HCT116 (cell line): ENCODE results near the gene CTCFL.

ENCODE experiments used
- ELF1 ChIP-seq: IDR thresholded peaks from 2 replicates; pipeline ENCODE4 v1.6.1; 2012; ENCODE audit warnings: low read depth, borderline replicate concordance
- EZH2 ChIP-seq: fragments of 200-600 bp; sonication (generic); IDR thresholded peaks from 2 replicates; pipeline ENCODE4 v1.6.1; 2017; ENCODE audit warnings: antibody characterized with exemption, mixed run types
- JUND ChIP-seq: IDR thresholded peaks from 2 replicates; pipeline ENCODE4 v1.6.1; 2012
- POLR2A ChIP-seq: IDR thresholded peaks from 2 replicates; pipeline ENCODE4 v1.7.0; 2011; ENCODE audit warnings: borderline replicate concordance; ENCODE audit not compliant: insufficient read depth, insufficient read length; ENCODE audit errors: extremely low read depth
- POLR2AphosphoS5 ChIP-seq: IDR thresholded peaks from 2 replicates; pipeline ENCODE4 v1.6.1; 2011; ENCODE audit warnings: mild to moderate bottlenecking, low read depth, low read length, moderate library complexity
- SIN3A ChIP-seq: IDR thresholded peaks from 2 replicates; pipeline ENCODE4 v1.6.1; 2012; ENCODE audit warnings: low read depth
- SP1 ChIP-seq: IDR thresholded peaks from 2 replicates; pipeline ENCODE4 v1.6.1; 2012; ENCODE audit warnings: low read depth
- SRF ChIP-seq: IDR thresholded peaks from 2 replicates; pipeline ENCODE4 v1.6.1; 2012; ENCODE audit warnings: low read depth
- ZFX ChIP-seq: fragments of 450-650 bp; IDR thresholded peaks from 2 replicates; pipeline ENCODE4 v1.6.1; 2017
- ZNF274 ChIP-seq: fragments of 200-500 bp; sonication (Bioruptor generic); IDR thresholded peaks from 2 replicates; pipeline ENCODE4 v1.6.1; 2014; ENCODE audit warnings: mild to moderate bottlenecking, low read depth, low read length, inconsistent platforms
- TF ChIP-seq, protein P1 (sequence below): IDR thresholded peaks from 2 replicates; pipeline ENCODE4 v1.6.1; 2012
- TF ChIP-seq, protein P2 (sequence below), 3 experiments: fragments of 200-600 bp in 1 of 3; sonication (generic) in 1 of 3; IDR thresholded peaks in 2 of 3; conservative IDR thresholded peaks in 1 of 3; 2 replicates each; pipeline ENCODE4 v1.5.1; 2012 to 2017; ENCODE audit warnings: low read depth in 2 of 3, low read length in 2 of 3, antibody characterized with exemption in 1 of 3, borderline replicate concordance in 1 of 3, control low read depth in 1 of 3, mild to moderate bottlenecking in 1 of 3, mixed read lengths in 1 of 3, mixed run types in 1 of 3, moderate library complexity in 1 of 3; ENCODE audit not compliant: insufficient read depth in 1 of 3
- TF ChIP-seq, protein P3 (sequence below): IDR thresholded peaks from 2 replicates; pipeline ENCODE4 v1.6.1; 2012

DNA sequence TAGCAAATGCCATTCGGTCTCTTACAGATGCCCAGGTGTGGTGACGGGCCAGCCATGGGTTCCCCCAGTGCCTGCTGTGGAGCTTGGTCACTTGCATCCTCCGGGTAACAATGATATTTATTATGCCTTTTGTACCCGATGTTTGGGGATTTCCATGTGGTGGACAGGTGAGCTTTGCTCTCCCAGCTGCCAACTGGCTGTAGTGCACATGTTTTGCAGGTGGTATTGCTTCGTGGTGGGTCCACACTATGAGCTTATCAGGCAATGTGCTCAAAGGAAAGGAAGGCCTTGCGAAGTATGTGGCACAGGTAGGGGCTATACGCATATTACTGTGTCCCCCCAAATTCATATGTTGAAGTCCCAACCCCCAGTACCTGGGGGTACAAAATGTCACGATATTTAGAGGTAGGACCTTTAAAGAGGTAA, 4.2 kb upstream of the CTCFL start:
- TF ChIP-seq ELF1, result no peak
- no peak for TF ChIP-seq POLR2AphosphoS5
- TF ChIP-seq, protein P1, sequence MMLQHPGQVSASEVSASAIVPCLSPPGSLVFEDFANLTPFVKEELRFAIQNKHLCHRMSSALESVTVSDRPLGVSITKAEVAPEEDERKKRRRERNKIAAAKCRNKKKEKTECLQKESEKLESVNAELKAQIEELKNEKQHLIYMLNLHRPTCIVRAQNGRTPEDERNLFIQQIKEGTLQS, result no peak
- TF ChIP-seq, protein P2, sequence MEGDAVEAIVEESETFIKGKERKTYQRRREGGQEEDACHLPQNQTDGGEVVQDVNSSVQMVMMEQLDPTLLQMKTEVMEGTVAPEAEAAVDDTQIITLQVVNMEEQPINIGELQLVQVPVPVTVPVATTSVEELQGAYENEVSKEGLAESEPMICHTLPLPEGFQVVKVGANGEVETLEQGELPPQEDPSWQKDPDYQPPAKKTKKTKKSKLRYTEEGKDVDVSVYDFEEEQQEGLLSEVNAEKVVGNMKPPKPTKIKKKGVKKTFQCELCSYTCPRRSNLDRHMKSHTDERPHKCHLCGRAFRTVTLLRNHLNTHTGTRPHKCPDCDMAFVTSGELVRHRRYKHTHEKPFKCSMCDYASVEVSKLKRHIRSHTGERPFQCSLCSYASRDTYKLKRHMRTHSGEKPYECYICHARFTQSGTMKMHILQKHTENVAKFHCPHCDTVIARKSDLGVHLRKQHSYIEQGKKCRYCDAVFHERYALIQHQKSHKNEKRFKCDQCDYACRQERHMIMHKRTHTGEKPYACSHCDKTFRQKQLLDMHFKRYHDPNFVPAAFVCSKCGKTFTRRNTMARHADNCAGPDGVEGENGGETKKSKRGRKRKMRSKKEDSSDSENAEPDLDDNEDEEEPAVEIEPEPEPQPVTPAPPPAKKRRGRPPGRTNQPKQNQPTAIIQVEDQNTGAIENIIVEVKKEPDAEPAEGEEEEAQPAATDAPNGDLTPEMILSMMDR (IDR thresholded peaks at IDR 0.05 in 2 of 3, conservative IDR thresholded peaks at IDR 0.05 in 1 of 3; ENCODE audit: borderline replicate concordance in 1 of 3, insufficient read depth in 1 of 3, low read depth in 2 of 3, low read length in 2 of 3), result no peak
- TF ChIP-seq POLR2A, result no peak
- no peak for TF ChIP-seq SRF
- no peak for TF ChIP-seq ZFX
- TF ChIP-seq SIN3A, result no peak
- TF ChIP-seq JUND, result no peak
- TF ChIP-seq ZNF274, result no peak
- TF ChIP-seq, protein P3, sequence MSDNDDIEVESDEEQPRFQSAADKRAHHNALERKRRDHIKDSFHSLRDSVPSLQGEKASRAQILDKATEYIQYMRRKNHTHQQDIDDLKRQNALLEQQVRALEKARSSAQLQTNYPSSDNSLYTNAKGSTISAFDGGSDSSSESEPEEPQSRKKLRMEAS, result no peak
- no peak for TF ChIP-seq EZH2
- TF ChIP-seq SP1, result no peak
